GM19372 (cell line): ENCODE data around the gene PRKCB.
"Not testable (repeated sequence)": the region's sequence is repeated elsewhere in the genome, so short reads cannot be mapped to it uniquely, and the experiment has no call there.

ENCODE experiments used
- ATAC-seq: cut with Tn5 transposase; IDR thresholded peaks from one replicate; pipeline ENCODE4 v1.9.1; 2021; ENCODE audit warnings: mild to moderate bottlenecking, low read depth, moderate library complexity; ENCODE audit not compliant: unreplicated experiment

PRKCB gene

GRCh38 chr16:23994615-23995014 lies 158.8 kb downstream of the PRKCB start:
- ATAC-seq = no peak

- no peak for ATAC-seq
Measured at GRCh38 chr16:23996258-23996955, 160.6 kb downstream of the PRKCB start.

- no peak for ATAC-seq
Measured at GRCh38 chr16:23998771-23999170, 163.0 kb downstream of the PRKCB start.

- no peak for ATAC-seq
Measured at GRCh38 chr16:23999663-24000062, 163.9 kb downstream of the PRKCB start.

GRCh38 chr16:24001710-24002109 lies 165.9 kb downstream of the PRKCB start:
- no peak for ATAC-seq

GRCh38 chr16:24002619-24003018 lies 166.8 kb downstream of the PRKCB start:
- no peak for ATAC-seq

- ATAC-seq = no peak
Measured at GRCh38 chr16:24005577-24005976, 169.8 kb downstream of the PRKCB start.

- no peak for ATAC-seq
Measured at GRCh38 chr16:24007391-24007790, 171.6 kb downstream of the PRKCB start.

- ATAC-seq = no peak
Measured at GRCh38 chr16:24007934-24008333, 172.2 kb downstream of the PRKCB start.

- ATAC-seq = no peak
Measured at GRCh38 chr16:24009098-24009497, 173.3 kb downstream of the PRKCB start.

GRCh38 chr16:24009955-24010354 lies 174.2 kb downstream of the PRKCB start:
- ATAC-seq = no peak

GRCh38 chr16:24010440-24011089 lies 174.8 kb downstream of the PRKCB start:
- no peak for ATAC-seq

GRCh38 chr16:24011237-24011636 lies 175.5 kb downstream of the PRKCB start:
- no peak for ATAC-seq

- ATAC-seq = no peak
Measured at GRCh38 chr16:24013054-24013636, 177.4 kb downstream of the PRKCB start.

- ATAC-seq = peak; percentile 92
Measured at GRCh38 chr16:24013864-24014645, 178.3 kb downstream of the PRKCB start.

GRCh38 chr16:24014955-24015354 lies 179.2 kb downstream of the PRKCB start:
- not testable (repeated sequence) for ATAC-seq

- no peak for ATAC-seq
Measured at GRCh38 chr16:24015923-24016322, 180.1 kb downstream of the PRKCB start.

GRCh38 chr16:24018485-24018884 lies 182.7 kb downstream of the PRKCB start:
- no peak for ATAC-seq

GRCh38 chr16:24022797-24023196 lies 187.0 kb downstream of the PRKCB start:
- no peak for ATAC-seq

GRCh38 chr16:24023621-24024020 lies 187.8 kb downstream of the PRKCB start:
- no peak for ATAC-seq

- no peak for ATAC-seq
Measured at GRCh38 chr16:24024971-24025370, 189.2 kb downstream of the PRKCB start.
